ENCODE results near the gene VIPR2. TPM values are rescaled to one million over a fixed set of nuclear protein-coding genes. Genes with fewer than 3 reads are reported as not detected.
A peak's percentile ranks its signal among the peaks of the same experiment; 100 is the strongest.

Gene VIPR2
- total RNA-seq, 4 donors from 2014 or later, result 1.8 to 3.7 (median 2.7) TPM

- peak; percentile 3 for DNase-seq
Measured at GRCh38 chr7:159094023-159094740, 50.5 kb downstream of the VIPR2 start.

GRCh38 chr7:159093351-159093971 lies 51.2 kb downstream of the VIPR2 start:
- peak; percentile 5 for DNase-seq
- 80 to 89% methylated on average over 1 to 19 of the region's 31 CpGs for WGBS, 2 donors (ENCODE audit: low coverage in 1 of 2)
- Histone ChIP-seq H3K9me3 (no peaks in the 10 kb centered on the region), H3K27me3 (no peaks in the 10 kb centered on the region), H3K4me1 (peaks cover 0 to 2% (median 0%) of the 10 kb centered on the region in 4 donors), H3K4me3 (no peak overlapping the region), H3K27ac (no peak overlapping the region), H3K36me3 (no peaks in the 10 kb centered on the region)
- TF ChIP-seq CTCF (IDR thresholded peaks at IDR 0.05) (no peak), POLR2A (IDR thresholded peaks at IDR 0.05) (no peak), EP300 (IDR thresholded peaks at IDR 0.05; ENCODE audit: low read depth) (no peak), POLR2AphosphoS5 (IDR thresholded peaks at IDR 0.05) (no peak)
- in situ Hi-C loops (cut with MboI; ENCODE audit: low pct_ligation_motif_present in 1 of 4, low pct_unique_long_range_greater_than_20kb in 1 of 4, low sequenced_read_pairs in 3 of 4), result no loop called here
- intact Hi-C loops (cut with DNase I; ENCODE audit: low total_unique reads), result no loop called here

More at GRCh38 chr7:159094023-159094740, 50.5 kb downstream of the VIPR2 start:
- in situ Hi-C loops (cut with MboI; ENCODE audit: low pct_ligation_motif_present in 1 of 4, low pct_unique_long_range_greater_than_20kb in 1 of 4, low sequenced_read_pairs in 3 of 4), result no loop called here
- Histone ChIP-seq H3K9me3 (no peaks in the 10 kb centered on the region), H3K4me1 (peaks cover 0 to 7% (median 0%) of the 10 kb centered on the region in 4 donors), H3K36me3 (no peaks in the 10 kb centered on the region), H3K27me3 (no peaks in the 10 kb centered on the region), H3K27ac (no peak overlapping the region), H3K4me3 (no peak overlapping the region)
- TF ChIP-seq POLR2A (IDR thresholded peaks at IDR 0.05), result no peak
- TF ChIP-seq EP300 (IDR thresholded peaks at IDR 0.05; ENCODE audit: low read depth), result no peak
- no peak for TF ChIP-seq CTCF (IDR thresholded peaks at IDR 0.05)
- no peak for TF ChIP-seq POLR2AphosphoS5 (IDR thresholded peaks at IDR 0.05)
- intact Hi-C loops (cut with DNase I; ENCODE audit: low total_unique reads), result no loop called here
- WGBS, 2 donors (ENCODE audit: low coverage in 1 of 2), result 80 to 83% methylated on average over 1 to 16 of the region's 16 CpGs

GRCh38 chr7:159092701-159093121 lies 52.0 kb downstream of the VIPR2 start:
- H3K27me3 ChIP-seq, result no peaks in the 10 kb centered on the region
- H3K9me3 ChIP-seq, result no peaks in the 10 kb centered on the region
- H3K4me3 ChIP-seq, result no peak overlapping the region
- WGBS, 2 donors (ENCODE audit: low coverage in 1 of 2), result 64% methylated on average over 13 of the region's 13 CpGs; no CpG with 5 or more reads in 1 of the 2 donors
- intact Hi-C loops (cut with DNase I; ENCODE audit: low total_unique reads), result no loop called here
- peak; percentile 4 for DNase-seq
- no peaks in the 10 kb centered on the region for H3K36me3 ChIP-seq
- in situ Hi-C loops (cut with MboI; ENCODE audit: low pct_ligation_motif_present in 1 of 4, low pct_unique_long_range_greater_than_20kb in 1 of 4, low sequenced_read_pairs in 3 of 4), result no loop called here
- H3K27ac ChIP-seq, result no peak overlapping the region
- H3K4me1 ChIP-seq, result no peaks in the 10 kb centered on the region
- no peak for TF ChIP-seq CTCF (IDR thresholded peaks at IDR 0.05)
- TF ChIP-seq EP300 (IDR thresholded peaks at IDR 0.05; ENCODE audit: low read depth), result no peak
- no peak for TF ChIP-seq POLR2A (IDR thresholded peaks at IDR 0.05)
- TF ChIP-seq POLR2AphosphoS5 (IDR thresholded peaks at IDR 0.05), result no peak
